Lung (tissue), 12 donors: ENCODE measurements around the gene KRTAP20-3. TPM values are rescaled to one million over a fixed set of nuclear protein-coding genes. Genes with fewer than 3 reads are reported as not detected.

Experiments used
- ATAC-seq: fragments of 200-7000 bp; cut with Tn5 transposase; one replicate; pipeline ENCODE4 v1.9.1; 2020; ENCODE audit warnings: moderate number of reproducible peaks; ENCODE audit not compliant: insufficient read depth, low FRiP score
- DNase-seq, 3 donors: peaks; one replicate each; pipeline ENCODE4 v3.0.0-alpha.2; 2013 to 2017
- H3K27ac ChIP-seq, 2 donors: one replicate each; pipeline ENCODE4 v1.5.1; 2013; ENCODE audit warnings: mild to moderate bottlenecking in 2 of 2, moderate library complexity in 2 of 2, control low read depth in 1 of 2, inconsistent platforms in 1 of 2, low read depth in 1 of 2, low read length in 1 of 2
- H3K27me3 ChIP-seq, 3 donors: one replicate each; pipeline ENCODE4 v1.5.1; 2013; ENCODE audit warnings: low read length in 2 of 3; ENCODE audit not compliant: control insufficient read depth in 3 of 3, insufficient read depth in 3 of 3
- H3K36me3 ChIP-seq, 4 donors: one replicate each; pipeline ENCODE4 v1.5.1; 2013; ENCODE audit warnings: low read length in 4 of 4, mild to moderate bottlenecking in 1 of 4, moderate library complexity in 1 of 4; ENCODE audit not compliant: control insufficient read depth in 4 of 4, insufficient read depth in 4 of 4
- H3K4me1 ChIP-seq, 5 donors: one replicate each; pipeline ENCODE4 v1.5.1; 2013; ENCODE audit warnings: low read length in 5 of 5, mild to moderate bottlenecking in 2 of 5, moderate library complexity in 1 of 5; ENCODE audit not compliant: control insufficient read depth in 5 of 5, insufficient read depth in 5 of 5
- H3K4me3 ChIP-seq: one replicate; pipeline ENCODE4 v1.5.1; 2013; ENCODE audit warnings: mild to moderate bottlenecking, control low read depth, moderate library complexity
- H3K9ac ChIP-seq, 2 donors: one replicate each; pipeline ENCODE4 v1.5.1; 2013; ENCODE audit warnings: low read length in 2 of 2, control low read depth in 1 of 2; ENCODE audit not compliant: insufficient read depth in 1 of 2
- H3K9me3 ChIP-seq, 4 donors: one replicate each; pipeline ENCODE4 v1.5.1; 2013; ENCODE audit warnings: low read length in 3 of 4, mild to moderate bottlenecking in 1 of 4, moderate library complexity in 1 of 4; ENCODE audit not compliant: control insufficient read depth in 4 of 4, insufficient read depth in 3 of 4
- CTCF ChIP-seq: IDR thresholded peaks from 2 replicates; pipeline ENCODE4 v1.5.1; 2012; ENCODE audit warnings: mild to moderate bottlenecking; ENCODE audit errors: control extremely low read depth, extremely low read depth
- WGBS, 2 donors: extraction: QIAGEN DNeasy Blood & Tissue Kit; methylation state at CpG; one replicate each; pipeline ENCODE4 v1.1.7; 2013; 5-methylcytosine and 5-hydroxymethylcytosine counted together
- polyA plus RNA-seq, 2 donors: library from polyadenylated mRNA; stranded (reverse); fragments of 200-250 nt; gene quantifications; one replicate each; pipeline ENCODE4 v1.2.1, GENCODE V29; 2013
- total RNA-seq, 2 donors: library from RNA; depleted of rRNA in 1 of 2; stranded (reverse); fragments of >200 nt in 1 of 2; gene quantifications; one replicate each; pipeline ENCODE4 v1.2.1, GENCODE V29; 2014 to 2021
- donor health status: control.
- donor health status: control.
- donor health status: Bipolar disorder and iron deficiency.
- donor health status: healthy.
- donor health status: DM: yes; HTN: yes; CAD: no.

Gene KRTAP20-3
- total and polyA plus RNA-seq, 4 donors: not detected

- no peaks in the 10 kb centered on the region for H3K36me3 ChIP-seq
- H3K27ac ChIP-seq: no peak overlapping the region
- no peaks in the 10 kb centered on the region for H3K4me1 ChIP-seq
- peaks cover 0 to 5% (median 0%) of the 10 kb centered on the region in 4 donors for H3K9me3 ChIP-seq
- ATAC-seq (no peak), DNase-seq (no peak)
- no peak for TF ChIP-seq CTCF
- no peaks in the 10 kb centered on the region for H3K27me3 ChIP-seq
- H3K9ac ChIP-seq: no peak overlapping the region
- 81 to 82% methylated on average over 2 of the region's 2 CpGs for WGBS, 2 donors
- H3K4me3 ChIP-seq: no peak overlapping the region
Measured at GRCh38 chr21:30672985-30673650, 30.5 kb downstream of the KRTAP20-3 start.

- Histone ChIP-seq H3K27ac (no peak overlapping the region), H3K4me1 (no peaks in the 10 kb centered on the region)
Measured at GRCh38 chr21:30674312-30674711, 31.6 kb downstream of the KRTAP20-3 start.

GRCh38 chr21:30676737-30677136, 34.1 kb downstream of the KRTAP20-3 start:
- no peaks in the 10 kb centered on the region for H3K36me3 ChIP-seq
- no peak overlapping the region for H3K9ac ChIP-seq
- ATAC-seq (no peak), DNase-seq (no peak)
- no peaks in the 10 kb centered on the region for H3K27me3 ChIP-seq
- no peaks in the 10 kb centered on the region for H3K4me1 ChIP-seq
- TF ChIP-seq CTCF: no peak
- H3K9me3 ChIP-seq: no peaks in the 10 kb centered on the region
- H3K27ac ChIP-seq: no peak overlapping the region
- H3K4me3 ChIP-seq: no peak overlapping the region

More at GRCh38 chr21:30674312-30674711, 31.6 kb downstream of the KRTAP20-3 start:
- H3K4me3 ChIP-seq: no peak overlapping the region
- WGBS, 2 donors: 73 to 79% methylated on average over 1 of the region's 1 CpG
- ATAC-seq: no peak
- no peaks in the 10 kb centered on the region for H3K27me3 ChIP-seq
- H3K9ac ChIP-seq: no peak overlapping the region
- no peaks in the 10 kb centered on the region for H3K9me3 ChIP-seq
- no peak for DNase-seq
- no peak for TF ChIP-seq CTCF
- no peaks in the 10 kb centered on the region for H3K36me3 ChIP-seq

- ATAC-seq (no peak), DNase-seq (no peak)
- 40 to 62% methylated on average over 1 of the region's 1 CpG for WGBS, 2 donors
- Histone ChIP-seq H3K4me1 (no peaks in the 10 kb centered on the region), H3K9ac (no peak overlapping the region), H3K36me3 (no peaks in the 10 kb centered on the region), H3K9me3 (no peaks in the 10 kb centered on the region), H3K27ac (no peak overlapping the region), H3K27me3 (no peaks in the 10 kb centered on the region), H3K4me3 (no peak overlapping the region)
- no peak for TF ChIP-seq CTCF
Measured at GRCh38 chr21:30680586-30680985, 37.9 kb downstream of the KRTAP20-3 start.
